ENCODE data around the gene OR5H6. TPM values are rescaled to one million over a fixed set of nuclear protein-coding genes. Genes with fewer than 3 reads are reported as not detected.

OR5H6 gene
- polyA plus RNA-seq, 3 donors: not detected

Other genes with a start within 250 kb of the OR5H6 start
- under 1 TPM; 0.03 to 0.09 (median 0.03) TPM for gene GABRR3, start 228.9 kb upstream of the OR5H6 start, polyA plus RNA-seq (ENCODE audit: insufficient read length in 3 of 3)
- not detected for gene OR5AC2, start 177.1 kb upstream of the OR5H6 start, polyA plus RNA-seq (ENCODE audit: insufficient read length in 3 of 3)
- under 1 TPM in 1 of 3 donors, not detected in 2; 0.05 TPM for gene OR5H1, start 133.5 kb upstream of the OR5H6 start, polyA plus RNA-seq (ENCODE audit: insufficient read length in 3 of 3)
- gene OR5H14, start 116.8 kb upstream of the OR5H6 start, polyA plus RNA-seq (ENCODE audit: insufficient read length in 3 of 3): not detected
- not detected for gene OR5H15, start 97.5 kb upstream of the OR5H6 start, polyA plus RNA-seq (ENCODE audit: insufficient read length in 3 of 3)
- gene OR5H2, start 18.3 kb downstream of the OR5H6 start, polyA plus RNA-seq (ENCODE audit: insufficient read length in 3 of 3): not detected
- not detected for gene OR5K4, start 89.6 kb downstream of the OR5H6 start, polyA plus RNA-seq (ENCODE audit: insufficient read length in 3 of 3)
- not detected for gene OR5K3, start 126.4 kb downstream of the OR5H6 start, polyA plus RNA-seq (ENCODE audit: insufficient read length in 3 of 3)
- not detected for gene OR5K1, start 199.0 kb downstream of the OR5H6 start, polyA plus RNA-seq (ENCODE audit: insufficient read length in 3 of 3)
- under 1 TPM in 1 of 3 donors, not detected in 2; 0.79 TPM for gene OR5K2, start 233.4 kb downstream of the OR5H6 start, polyA plus RNA-seq (ENCODE audit: insufficient read length in 3 of 3)

Data from renal cortex interstitium (tissue), 3 donors.